IPS-18a (cell line): Measurements from ENCODE around the gene VPS13D.

ENCODE experiments used
- H3K27ac ChIP-seq: one replicate; pipeline ENCODE4 v1.5.1; 2013; ENCODE audit warnings: low read length
- H3K27me3 ChIP-seq: one replicate; pipeline ENCODE4 v1.6.1; 2013; ENCODE audit warnings: mild to moderate bottlenecking, low read length; ENCODE audit not compliant: control insufficient read depth, insufficient read depth
- H3K36me3 ChIP-seq: one replicate; pipeline ENCODE4 v1.6.1; 2013; ENCODE audit warnings: low read depth, low read length; ENCODE audit not compliant: control insufficient read depth
- H3K4me1 ChIP-seq: one replicate; pipeline ENCODE4 v1.6.1; 2013; ENCODE audit warnings: low read depth, low read length; ENCODE audit not compliant: control insufficient read depth
- H3K4me3 ChIP-seq: one replicate; pipeline ENCODE4 v1.5.1; 2013; ENCODE audit warnings: low read length
- H3K9ac ChIP-seq: one replicate; pipeline ENCODE4 v1.6.1; 2013; ENCODE audit warnings: mild to moderate bottlenecking, low read length, moderate library complexity
- H3K9me3 ChIP-seq: one replicate; pipeline ENCODE4 v1.6.1; 2013; ENCODE audit warnings: low read depth, low read length; ENCODE audit not compliant: control insufficient read depth

The VPS13D gene

GRCh38 chr1:12369258-12369657 is 139.4 kb downstream of the VPS13D start:
- Histone ChIP-seq H3K27me3 (no peaks in the 10 kb centered on the region), H3K9me3 (no peaks in the 10 kb centered on the region), H3K4me1 (no peaks in the 10 kb centered on the region), H3K4me3 (no peak overlapping the region), H3K36me3 (peaks cover 20% of the 10 kb centered on the region), H3K9ac (no peak overlapping the region), H3K27ac (no peak overlapping the region)

GRCh38 chr1:12370333-12370975 is 140.6 kb downstream of the VPS13D start:
- Histone ChIP-seq H3K27me3 (no peaks in the 10 kb centered on the region), H3K9ac (no peak overlapping the region), H3K9me3 (no peaks in the 10 kb centered on the region), H3K36me3 (peaks cover 20% of the 10 kb centered on the region), H3K4me1 (no peaks in the 10 kb centered on the region), H3K27ac (no peak overlapping the region), H3K4me3 (no peak overlapping the region)

GRCh38 chr1:12371053-12371452 is 141.2 kb downstream of the VPS13D start:
- H3K4me3 ChIP-seq, result no peak overlapping the region
- no peaks in the 10 kb centered on the region for H3K4me1 ChIP-seq
- no peaks in the 10 kb centered on the region for H3K9me3 ChIP-seq
- H3K36me3 ChIP-seq, result peaks cover 20% of the 10 kb centered on the region
- H3K27me3 ChIP-seq, result no peaks in the 10 kb centered on the region
- no peak overlapping the region for H3K9ac ChIP-seq
- no peak overlapping the region for H3K27ac ChIP-seq

- Histone ChIP-seq H3K4me1 (no peaks in the 10 kb centered on the region), H3K27ac (no peak overlapping the region), H3K9me3 (no peaks in the 10 kb centered on the region), H3K27me3 (no peaks in the 10 kb centered on the region), H3K4me3 (no peak overlapping the region), H3K36me3 (peaks cover 20% of the 10 kb centered on the region), H3K9ac (no peak overlapping the region)
Observed at GRCh38 chr1:12372180-12372579, 142.3 kb downstream of the VPS13D start.

- Histone ChIP-seq H3K4me3 (no peak overlapping the region), H3K27ac (no peak overlapping the region), H3K9me3 (no peaks in the 10 kb centered on the region), H3K36me3 (peaks cover 20% of the 10 kb centered on the region), H3K4me1 (no peaks in the 10 kb centered on the region), H3K27me3 (no peaks in the 10 kb centered on the region), H3K9ac (no peak overlapping the region)
Observed at GRCh38 chr1:12372761-12373160, 142.9 kb downstream of the VPS13D start.

GRCh38 chr1:12375133-12375829 is 145.5 kb downstream of the VPS13D start:
- Histone ChIP-seq H3K27ac (no peak overlapping the region), H3K9ac (no peak overlapping the region), H3K4me1 (no peaks in the 10 kb centered on the region), H3K4me3 (no peak overlapping the region), H3K9me3 (no peaks in the 10 kb centered on the region), H3K27me3 (no peaks in the 10 kb centered on the region), H3K36me3 (peaks cover 7% of the 10 kb centered on the region)

- H3K36me3 ChIP-seq, result peaks cover 7% of the 10 kb centered on the region
- no peaks in the 10 kb centered on the region for H3K27me3 ChIP-seq
- no peak overlapping the region for H3K4me3 ChIP-seq
- H3K9ac ChIP-seq, result no peak overlapping the region
- H3K9me3 ChIP-seq, result no peaks in the 10 kb centered on the region
- no peaks in the 10 kb centered on the region for H3K4me1 ChIP-seq
- no peak overlapping the region for H3K27ac ChIP-seq
Observed at GRCh38 chr1:12376236-12377045, 146.6 kb downstream of the VPS13D start.

- H3K27ac ChIP-seq, result no peak overlapping the region
- H3K9me3 ChIP-seq, result no peaks in the 10 kb centered on the region
- no peak overlapping the region for H3K9ac ChIP-seq
- no peak overlapping the region for H3K4me3 ChIP-seq
- no peaks in the 10 kb centered on the region for H3K4me1 ChIP-seq
- peaks cover 26% of the 10 kb centered on the region for H3K36me3 ChIP-seq
- no peaks in the 10 kb centered on the region for H3K27me3 ChIP-seq
Observed at GRCh38 chr1:12380326-12381249, 150.8 kb downstream of the VPS13D start.

GRCh38 chr1:12383001-12383400 is 153.2 kb downstream of the VPS13D start:
- H3K4me1 ChIP-seq, result no peaks in the 10 kb centered on the region
- H3K9ac ChIP-seq, result no peak overlapping the region
- no peaks in the 10 kb centered on the region for H3K27me3 ChIP-seq
- peaks cover 36% of the 10 kb centered on the region for H3K36me3 ChIP-seq
- no peak overlapping the region for H3K4me3 ChIP-seq
- peaks cover 7% of the 10 kb centered on the region for H3K9me3 ChIP-seq
- no peak overlapping the region for H3K27ac ChIP-seq

- Histone ChIP-seq H3K9ac (no peak overlapping the region), H3K9me3 (peaks cover 7% of the 10 kb centered on the region), H3K36me3 (peaks cover 36% of the 10 kb centered on the region), H3K27me3 (no peaks in the 10 kb centered on the region), H3K4me1 (no peaks in the 10 kb centered on the region), H3K27ac (no peak overlapping the region), H3K4me3 (no peak overlapping the region)
Observed at GRCh38 chr1:12383786-12384185, 154.0 kb downstream of the VPS13D start.
